Colon (tissue), 2 donors: ENCODE data around the gene DHX36.

Experiments
- FAIRE-seq: peaks from 2 replicates; lab custom pipeline; 2012; peaks lifted over from hg19 to GRCh38; lab: Jason Lieb, UNC
- donor health status: control.
- donor health status: control.

The DHX36 gene, protein sequence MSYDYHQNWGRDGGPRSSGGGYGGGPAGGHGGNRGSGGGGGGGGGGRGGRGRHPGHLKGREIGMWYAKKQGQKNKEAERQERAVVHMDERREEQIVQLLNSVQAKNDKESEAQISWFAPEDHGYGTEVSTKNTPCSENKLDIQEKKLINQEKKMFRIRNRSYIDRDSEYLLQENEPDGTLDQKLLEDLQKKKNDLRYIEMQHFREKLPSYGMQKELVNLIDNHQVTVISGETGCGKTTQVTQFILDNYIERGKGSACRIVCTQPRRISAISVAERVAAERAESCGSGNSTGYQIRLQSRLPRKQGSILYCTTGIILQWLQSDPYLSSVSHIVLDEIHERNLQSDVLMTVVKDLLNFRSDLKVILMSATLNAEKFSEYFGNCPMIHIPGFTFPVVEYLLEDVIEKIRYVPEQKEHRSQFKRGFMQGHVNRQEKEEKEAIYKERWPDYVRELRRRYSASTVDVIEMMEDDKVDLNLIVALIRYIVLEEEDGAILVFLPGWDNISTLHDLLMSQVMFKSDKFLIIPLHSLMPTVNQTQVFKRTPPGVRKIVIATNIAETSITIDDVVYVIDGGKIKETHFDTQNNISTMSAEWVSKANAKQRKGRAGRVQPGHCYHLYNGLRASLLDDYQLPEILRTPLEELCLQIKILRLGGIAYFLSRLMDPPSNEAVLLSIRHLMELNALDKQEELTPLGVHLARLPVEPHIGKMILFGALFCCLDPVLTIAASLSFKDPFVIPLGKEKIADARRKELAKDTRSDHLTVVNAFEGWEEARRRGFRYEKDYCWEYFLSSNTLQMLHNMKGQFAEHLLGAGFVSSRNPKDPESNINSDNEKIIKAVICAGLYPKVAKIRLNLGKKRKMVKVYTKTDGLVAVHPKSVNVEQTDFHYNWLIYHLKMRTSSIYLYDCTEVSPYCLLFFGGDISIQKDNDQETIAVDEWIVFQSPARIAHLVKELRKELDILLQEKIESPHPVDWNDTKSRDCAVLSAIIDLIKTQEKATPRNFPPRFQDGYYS

DNA sequence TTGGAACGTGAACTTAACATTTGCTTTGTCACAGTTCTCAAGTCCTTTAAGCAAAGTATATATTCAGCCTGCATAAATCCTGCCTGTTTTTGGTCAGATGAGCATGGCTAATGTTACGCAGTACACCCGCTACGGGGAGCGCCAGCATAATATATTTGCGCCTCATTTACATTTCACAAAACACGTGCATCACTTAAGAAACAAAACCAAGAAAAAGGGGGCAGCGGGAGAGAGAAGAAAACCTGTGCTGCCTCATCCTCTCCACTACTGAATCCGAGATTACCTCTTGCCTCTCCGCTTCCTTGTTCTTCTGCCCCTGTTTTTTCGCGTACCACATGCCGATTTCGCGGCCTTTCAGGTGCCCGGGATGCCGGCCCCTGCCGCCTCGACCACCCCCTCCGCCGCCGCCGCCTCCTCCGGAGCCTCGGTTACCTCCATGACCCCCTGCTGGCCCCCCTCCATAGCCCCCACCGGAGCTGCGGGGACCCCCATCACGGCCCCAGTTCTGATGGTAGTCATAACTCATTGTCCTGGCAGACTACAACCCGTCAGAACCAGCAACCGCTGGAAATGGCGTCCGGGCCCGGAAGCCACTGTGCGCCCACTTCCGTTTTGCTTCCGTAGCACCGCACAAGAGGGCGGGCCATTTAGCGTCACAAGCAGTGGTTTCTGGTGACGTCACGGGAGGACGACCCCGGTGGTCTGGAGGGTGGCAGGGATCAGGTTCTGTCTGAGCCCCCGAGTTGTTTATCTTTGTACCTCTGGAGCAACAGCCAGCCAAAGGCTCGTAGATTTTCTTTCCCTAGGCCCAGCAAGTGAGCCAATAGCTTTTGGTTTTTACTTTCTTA lies at the start of gene DHX36:
DHX36 (minus strand) TSS at position 597 of the 848 bp plus-strand sequence; CDS start at position 526, 71 bp downstream.
- no peak for FAIRE-seq

- FAIRE-seq = no peak
These were observed 42.9 kb upstream of the DHX36 start for GRCh38 chr3:154367221-154367620.

DNA sequence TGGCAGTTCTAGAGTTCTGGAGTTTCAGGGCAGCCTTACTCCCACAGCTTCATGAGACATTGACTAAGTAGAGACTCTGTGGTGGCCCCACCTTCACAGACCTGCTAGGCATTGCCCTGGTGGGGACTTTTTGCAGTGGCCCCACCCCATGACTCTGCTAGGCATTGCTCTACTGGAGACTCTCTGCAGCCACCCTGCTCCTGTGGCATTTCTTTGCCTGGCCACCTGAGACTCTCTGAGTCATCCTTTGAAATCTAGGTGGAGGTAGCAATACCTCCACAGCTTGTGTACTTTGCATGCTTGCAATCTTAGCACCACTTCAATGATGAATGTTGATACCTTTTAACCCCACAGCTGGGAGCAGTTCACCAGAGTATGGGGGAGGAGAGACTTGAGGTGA lies 40.6 kb upstream of the DHX36 start:
- no peak for FAIRE-seq

DNA sequence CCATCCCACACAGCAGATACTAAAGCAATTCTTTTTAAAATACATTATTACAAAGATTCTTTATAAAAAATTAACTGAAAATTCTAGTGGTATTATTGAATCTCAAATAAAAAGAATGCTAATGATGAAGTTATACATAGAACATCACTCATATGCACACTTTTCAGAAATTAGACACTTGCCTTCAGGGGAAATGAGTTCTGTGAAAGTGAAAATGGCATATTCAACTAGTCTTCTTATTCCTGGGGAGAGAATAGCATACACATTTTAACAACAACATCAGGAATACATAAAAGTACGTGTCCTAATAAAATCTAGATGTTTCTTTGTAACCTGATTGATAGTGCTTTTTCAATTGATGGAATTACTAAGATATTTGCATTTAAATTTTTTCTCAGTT lies 36.8 kb upstream of the DHX36 start:
- no peak for FAIRE-seq

- no peak for FAIRE-seq
These were observed 31.7 kb upstream of the DHX36 start for GRCh38 chr3:154356009-154356408.

GRCh38 chr3:154349223-154349622 lies 24.9 kb upstream of the DHX36 start:
- no peak for FAIRE-seq

DNA sequence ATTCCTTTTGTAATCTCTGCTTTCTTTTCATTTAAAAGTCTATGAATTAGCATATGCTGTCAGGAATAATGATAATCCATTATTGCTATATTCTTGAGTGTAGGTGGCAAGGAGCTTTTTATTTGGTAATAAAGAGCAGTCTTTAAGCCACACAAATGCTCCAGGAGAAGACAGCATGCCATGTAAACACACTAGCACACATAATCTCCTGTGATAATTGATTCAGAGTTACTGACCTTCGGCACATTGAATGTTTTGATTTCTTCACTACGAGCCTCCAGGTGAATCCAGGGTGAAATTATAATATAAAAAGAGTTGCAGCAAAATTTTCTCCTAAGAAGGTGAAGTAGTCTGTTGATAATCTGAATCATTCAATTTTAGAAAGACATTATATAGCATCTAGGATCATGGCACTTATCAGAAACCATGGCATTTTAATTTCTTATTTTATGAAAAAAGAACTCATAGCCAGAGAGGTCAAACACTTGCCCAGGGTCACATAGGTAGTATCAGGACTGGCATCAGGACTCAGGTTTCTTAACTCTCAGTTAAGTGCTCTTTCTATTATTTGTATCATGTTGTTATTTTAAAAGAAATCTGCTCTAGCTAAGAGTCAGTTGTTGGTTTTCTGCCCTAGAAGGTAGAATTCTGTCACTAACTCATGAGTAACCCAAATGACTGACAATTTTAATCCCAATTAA lies 21.3 kb upstream of the DHX36 start:
- FAIRE-seq = no peak

DNA sequence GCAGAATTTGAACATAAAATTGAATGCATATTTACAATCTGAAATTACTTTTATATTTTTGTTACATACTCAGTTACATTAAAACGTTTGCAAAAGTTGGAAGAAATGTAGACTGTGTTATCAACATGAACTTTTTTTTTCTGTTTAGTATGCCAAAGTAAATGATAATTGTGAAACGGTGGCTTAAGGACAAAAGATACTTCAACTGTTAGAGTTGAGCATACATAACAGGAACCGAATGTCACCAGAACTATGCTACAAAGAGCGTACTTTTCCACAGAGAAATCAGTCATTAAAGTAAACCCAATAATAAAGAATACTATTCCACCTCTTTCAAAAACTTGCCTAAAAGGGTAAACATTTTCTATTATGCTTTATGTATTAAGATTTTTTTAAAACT lies 14.3 kb upstream of the DHX36 start:
- no peak for FAIRE-seq

DNA sequence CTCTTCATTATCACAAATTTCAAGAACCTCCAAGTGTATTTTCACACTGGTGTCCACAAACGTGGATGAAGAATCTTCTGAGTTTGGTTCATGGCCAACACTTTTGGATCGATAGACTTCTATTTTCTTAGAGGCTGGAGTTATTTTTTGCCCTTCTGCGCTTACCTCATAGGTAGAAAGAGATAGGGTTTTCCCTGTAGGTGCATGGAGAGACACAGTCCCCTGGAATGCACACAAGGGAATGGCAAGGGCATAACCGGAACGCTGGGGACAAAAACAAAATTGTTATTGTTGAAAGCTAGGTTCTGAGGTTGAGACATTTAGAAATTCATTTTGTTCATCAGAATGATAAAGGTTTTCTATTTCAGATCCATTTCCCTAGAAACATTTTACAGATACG lies 13.7 kb upstream of the DHX36 start:
- no peak for FAIRE-seq

DNA sequence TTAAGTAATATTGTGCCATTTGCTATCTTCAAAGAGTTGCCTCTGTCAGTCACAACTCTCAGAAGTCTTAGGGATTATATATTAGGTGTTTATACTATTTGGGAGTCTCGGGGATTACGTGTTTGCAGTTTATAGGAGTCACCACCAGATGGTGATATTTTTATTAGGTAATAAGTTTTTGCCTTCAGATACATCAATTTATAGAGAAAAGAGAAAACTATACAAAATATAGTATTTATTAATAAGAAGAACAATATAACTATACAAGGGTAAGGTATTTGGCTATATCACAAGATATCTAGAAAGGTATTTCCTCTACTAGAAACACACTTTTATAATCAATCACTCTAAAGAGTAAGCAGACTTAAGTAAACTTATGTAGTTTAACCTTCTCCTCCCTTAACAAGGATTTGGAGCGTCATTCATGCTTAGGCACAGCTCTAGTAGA lies 10.7 kb upstream of the DHX36 start:
- no peak for FAIRE-seq

- FAIRE-seq = no peak
These were observed 3.6 kb upstream of the DHX36 start for GRCh38 chr3:154327871-154328270.

- FAIRE-seq = no peak
These were observed 632 bp upstream of the DHX36 start for GRCh38 chr3:154324919-154325318.

- no peak for FAIRE-seq
These were observed 7.1 kb downstream of the DHX36 start for GRCh38 chr3:154316974-154317767.

GRCh38 chr3:154314152-154314551 lies 10.1 kb downstream of the DHX36 start:
- FAIRE-seq = no peak

- no peak for FAIRE-seq
These were observed 13.4 kb downstream of the DHX36 start for GRCh38 chr3:154310840-154311239.

- FAIRE-seq = no peak
These were observed 16.9 kb downstream of the DHX36 start for GRCh38 chr3:154307363-154307762.

DNA sequence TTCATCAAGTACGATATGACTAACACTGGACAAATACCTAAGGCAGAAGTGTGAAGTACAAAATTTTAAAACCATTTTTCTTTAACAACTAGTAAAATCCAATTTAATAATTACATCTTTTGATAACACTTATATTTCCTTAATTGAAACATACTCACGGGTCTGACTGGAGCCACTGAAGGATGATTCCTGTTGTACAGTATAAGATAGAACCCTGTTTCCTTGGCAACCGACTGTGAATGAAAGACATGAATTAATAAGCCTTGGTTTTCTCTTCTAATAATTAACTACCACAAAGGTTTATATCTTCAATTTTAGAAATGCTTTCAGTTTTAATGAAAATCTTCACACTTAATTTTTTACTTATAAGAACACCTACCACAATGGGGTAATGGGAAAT lies 19.4 kb downstream of the DHX36 start:
- FAIRE-seq = no peak

- no peak for FAIRE-seq
These were observed 20.0 kb downstream of the DHX36 start for GRCh38 chr3:154304116-154304786.

DNA sequence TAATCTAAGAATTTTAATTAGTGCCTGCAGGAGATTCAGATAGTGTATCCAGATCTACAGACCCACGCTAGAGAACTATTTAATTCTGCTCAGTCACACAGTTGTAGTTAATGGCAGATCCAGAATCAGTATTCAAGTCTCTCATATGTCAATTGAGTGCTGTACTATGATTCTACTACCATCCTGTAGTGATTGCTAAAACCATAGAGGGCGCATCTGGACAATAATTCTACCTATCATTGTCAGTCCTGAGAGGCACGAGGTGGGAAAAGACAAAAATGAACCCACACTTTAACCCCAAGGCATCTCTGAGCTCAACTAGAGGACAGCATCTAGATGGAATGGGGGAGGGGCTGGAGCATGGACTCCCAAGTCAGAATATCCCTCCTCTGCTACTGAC lies 22.7 kb downstream of the DHX36 start:
- no peak for FAIRE-seq

GRCh38 chr3:154294016-154294415 lies 30.3 kb downstream of the DHX36 start:
- FAIRE-seq = no peak
